D341Med (cell line): Measurements from ENCODE around the gene ZNF865.
A peak's percentile ranks its signal among the peaks of the same experiment; 100 is the strongest.

Source experiments
- DNase-seq: peaks from one replicate; pipeline ENCODE4 v3.0.0; 2012; ENCODE audit warnings: low spot score

The ZNF865 gene

DNA sequence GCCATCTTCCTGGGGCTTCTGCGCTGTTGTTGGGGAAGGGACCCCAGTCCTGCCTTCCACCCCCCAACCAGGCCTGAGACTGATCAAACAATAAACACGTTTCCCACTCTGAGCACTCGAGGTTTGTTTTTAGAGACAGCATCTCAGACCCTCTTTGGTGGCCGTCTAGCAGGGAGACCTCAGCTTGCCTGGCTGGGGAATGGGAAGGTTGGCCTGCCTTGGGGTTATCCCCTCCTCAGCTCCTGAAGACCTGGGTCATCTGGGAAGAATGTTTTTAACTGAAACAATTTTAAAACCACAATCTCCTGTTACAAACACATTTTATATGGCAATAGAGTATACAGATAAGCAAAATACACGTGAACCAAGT is 40.0 kb downstream of the ZNF865 start:
- DNase-seq = no peak

DNA sequence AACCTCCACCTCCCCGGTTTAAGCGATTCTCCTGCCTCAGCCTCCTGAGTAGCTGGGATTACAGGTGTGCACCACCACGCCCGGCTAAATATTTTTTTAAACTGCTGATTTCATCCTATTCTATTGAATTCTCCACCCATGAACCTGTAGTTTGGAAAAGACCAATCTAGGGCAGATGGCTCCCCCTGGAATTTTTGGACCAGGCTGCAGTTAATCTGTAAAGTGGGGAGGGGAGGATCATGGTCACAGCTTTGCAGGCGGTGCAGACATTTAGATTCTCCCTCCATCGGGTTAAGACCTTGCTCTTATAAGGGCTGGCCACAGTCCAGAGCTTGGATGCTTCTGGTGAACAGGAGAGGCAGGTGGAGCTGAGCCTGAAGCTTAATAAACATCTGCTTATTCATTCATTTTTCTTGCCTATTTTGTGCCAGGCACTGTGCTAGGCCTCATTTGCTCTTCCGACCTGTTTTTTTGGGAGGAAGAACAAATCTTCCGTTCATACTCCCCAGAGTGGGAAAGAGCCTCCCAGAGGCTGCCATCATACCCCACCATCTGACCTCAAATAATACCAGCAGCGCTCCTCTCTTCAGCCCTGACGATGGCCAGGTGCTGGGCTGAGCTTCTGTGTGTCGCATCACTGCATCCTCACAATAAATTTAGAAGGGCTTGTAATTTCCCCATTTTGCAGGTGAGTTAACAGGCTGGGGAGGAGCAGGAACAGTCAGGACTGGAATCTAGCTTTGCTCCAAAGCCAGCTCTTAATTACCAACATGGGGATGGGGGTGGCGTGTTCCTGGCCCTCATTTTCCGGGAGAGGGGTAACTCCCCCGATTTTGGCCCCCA is 41.7 kb downstream of the ZNF865 start:
- no peak for DNase-seq

DNA sequence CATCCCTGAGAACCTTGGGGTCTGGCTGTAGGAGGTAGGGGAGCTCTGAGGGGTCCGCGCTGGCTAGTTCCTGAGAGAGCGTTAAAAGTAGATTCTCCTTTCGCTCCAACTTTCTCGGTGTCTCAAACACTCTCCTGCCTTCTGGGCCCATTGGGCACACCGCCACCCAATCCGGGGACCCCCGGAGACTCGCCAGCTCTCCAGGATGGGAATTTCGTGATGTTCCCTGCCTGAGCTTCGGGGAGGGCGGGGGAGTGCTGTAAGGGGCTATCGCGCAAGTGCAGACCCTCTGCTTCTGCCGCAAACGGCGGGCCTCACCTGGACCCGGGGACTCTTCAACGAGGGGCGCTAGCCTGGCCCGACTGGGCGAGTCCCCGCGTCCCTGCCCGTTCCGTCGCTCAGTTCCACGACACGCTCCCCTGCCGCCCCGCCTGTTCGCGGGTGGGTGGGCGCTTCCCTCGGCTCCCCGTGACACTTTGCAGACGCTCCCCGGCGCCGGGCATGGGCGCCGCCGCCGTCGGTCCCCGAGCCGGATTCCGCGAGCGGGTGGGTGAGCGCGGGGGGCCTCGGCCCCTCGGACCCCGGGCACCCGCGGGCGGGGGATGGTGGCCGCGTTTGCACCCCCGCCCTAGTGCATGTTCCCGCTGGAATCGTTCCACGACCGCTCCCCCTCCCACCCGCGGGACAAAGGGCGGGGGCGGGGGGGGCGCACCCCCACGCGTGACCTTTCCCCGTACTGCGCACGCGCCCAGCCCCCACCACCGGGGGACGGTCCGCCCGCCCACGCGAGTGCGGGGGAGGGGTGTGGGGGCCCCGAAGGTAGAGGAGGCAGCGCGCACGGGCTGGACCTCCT is 42.5 kb downstream of the ZNF865 start, which contains the start of gene CCDC106:
CCDC106 (plus strand) TSS at position 481 of the 853 bp plus-strand sequence. CDS start 835 bp downstream, outside the sequence.
- peak; percentile 86 for DNase-seq

DNA sequence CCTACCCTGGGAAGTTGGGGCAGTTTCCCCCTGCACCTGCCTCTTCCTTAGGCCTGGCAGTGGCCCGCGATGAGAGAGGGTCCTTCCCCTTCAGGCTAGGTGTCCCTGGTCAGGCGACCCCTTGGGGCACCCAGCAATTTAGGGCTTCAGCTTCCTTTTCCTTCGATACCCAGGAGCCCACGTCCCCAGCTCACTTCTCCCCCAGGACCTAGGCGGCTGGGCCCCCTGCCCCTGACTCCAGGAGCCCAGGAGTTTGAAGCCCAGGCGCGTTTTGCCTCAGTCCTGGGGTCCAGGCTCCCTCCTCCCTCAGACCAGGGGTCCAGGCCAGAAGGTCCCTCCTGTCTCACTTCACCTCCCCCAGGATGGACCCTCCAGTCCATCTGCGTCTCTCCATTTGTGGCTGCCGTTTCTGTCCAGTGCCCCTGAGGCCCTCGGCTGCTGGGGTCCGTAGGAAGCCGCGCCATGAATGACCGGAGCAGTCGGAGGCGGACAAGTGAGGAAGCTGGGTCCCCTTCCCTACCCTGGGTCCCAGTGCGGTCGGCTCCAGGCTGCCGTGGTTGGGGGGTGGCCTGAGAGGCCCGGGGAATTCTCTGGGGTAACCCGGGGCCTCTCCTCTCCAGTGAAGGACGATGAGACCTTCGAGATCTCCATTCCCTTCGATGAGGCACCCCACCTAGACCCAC is 43.3 kb downstream of the ZNF865 start:
- no peak for DNase-seq

DNA sequence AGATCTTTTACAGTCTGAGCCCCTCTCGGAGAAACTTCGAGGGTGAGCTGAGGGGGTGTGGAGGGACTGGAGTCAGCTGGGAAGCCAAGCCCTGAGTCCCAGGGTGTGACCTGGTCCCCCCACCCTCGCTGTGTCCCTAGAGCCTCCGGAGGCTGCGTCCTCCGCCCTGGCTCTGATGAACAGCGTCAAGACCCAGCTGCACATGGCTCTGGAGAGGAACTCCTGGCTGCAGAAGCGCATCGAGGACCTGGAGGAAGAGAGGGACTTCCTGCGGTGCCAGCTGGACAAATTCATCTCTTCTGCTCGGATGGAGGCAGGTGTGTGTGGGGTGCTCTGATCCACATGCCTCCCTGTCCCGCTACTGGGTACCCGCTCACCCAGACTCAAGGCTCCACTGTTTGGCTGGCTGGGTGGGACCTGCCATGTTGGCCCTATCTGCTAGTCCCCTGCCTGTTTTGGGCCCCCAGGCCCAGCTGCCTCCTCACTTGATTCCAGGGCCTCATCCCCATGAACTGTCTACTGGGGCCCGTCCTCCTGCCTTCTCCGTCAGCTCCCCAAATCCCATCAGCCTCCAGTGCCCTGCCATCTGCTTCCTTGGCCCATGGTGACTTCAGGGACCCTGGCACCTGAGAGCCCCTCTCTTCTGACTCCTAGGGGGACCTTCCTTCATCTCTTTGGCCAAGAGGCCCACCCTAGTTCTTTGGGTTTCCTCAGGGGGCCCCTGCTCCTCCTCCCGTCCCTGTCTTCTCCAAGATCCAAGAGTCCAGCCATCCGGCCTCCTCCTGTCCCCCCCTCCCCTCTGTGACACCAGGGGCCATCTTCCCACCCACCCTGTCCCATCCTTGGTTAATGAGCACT is 44.0 kb downstream of the ZNF865 start:
- DNase-seq = no peak

DNA sequence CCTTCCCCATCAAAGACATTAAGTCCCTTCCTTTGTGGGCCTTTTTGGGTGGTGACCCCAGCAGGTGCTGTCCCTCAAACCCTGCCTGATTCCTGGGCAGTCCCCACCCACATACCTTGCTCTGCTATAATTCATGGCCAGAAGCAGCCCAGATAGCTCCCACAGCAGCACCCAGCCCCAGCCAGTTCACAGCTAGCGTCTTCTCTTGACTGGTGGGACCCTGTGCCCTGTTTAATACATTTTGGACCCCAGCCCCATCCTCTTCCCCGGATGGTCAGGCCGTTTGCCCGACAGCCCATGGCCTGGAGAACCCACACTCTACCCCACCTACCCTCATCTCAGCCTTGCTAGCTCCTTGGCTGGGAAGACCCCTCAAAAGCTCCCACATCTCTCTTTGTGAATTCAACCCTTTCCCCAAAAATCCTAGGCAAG is 44.7 kb downstream of the ZNF865 start:
- no peak for DNase-seq

DNA sequence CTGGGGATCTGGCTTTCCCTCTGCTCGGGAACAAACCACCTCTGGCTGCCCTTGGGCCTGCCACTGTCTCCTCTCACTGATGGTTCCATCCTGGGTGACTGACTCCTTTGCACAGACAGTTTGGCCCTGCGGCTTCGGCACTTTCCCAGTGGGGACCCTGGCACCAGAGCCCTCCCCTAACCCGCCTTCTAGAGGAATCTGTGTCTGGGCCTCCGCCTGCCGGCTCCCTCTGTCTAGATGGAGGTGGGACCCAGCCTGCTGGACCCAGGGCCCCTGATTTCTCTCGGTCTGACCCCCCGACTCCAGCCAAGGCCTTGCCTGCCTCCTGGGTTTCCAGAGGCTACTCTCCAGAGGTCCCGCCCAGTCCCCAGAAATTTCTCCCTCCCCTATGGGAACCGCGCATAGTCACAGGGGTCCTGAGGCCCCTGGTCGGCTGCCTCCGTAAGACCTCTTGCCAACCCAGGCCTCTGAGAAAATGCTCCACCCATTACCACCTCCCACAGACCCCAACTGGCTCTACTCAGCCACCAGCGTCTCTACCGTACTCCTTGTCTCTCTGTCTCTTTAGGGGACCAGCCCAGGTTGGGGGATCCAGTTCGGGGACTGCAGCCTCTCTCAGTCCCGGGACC is 45.3 kb downstream of the ZNF865 start:
- DNase-seq = no peak

DNA sequence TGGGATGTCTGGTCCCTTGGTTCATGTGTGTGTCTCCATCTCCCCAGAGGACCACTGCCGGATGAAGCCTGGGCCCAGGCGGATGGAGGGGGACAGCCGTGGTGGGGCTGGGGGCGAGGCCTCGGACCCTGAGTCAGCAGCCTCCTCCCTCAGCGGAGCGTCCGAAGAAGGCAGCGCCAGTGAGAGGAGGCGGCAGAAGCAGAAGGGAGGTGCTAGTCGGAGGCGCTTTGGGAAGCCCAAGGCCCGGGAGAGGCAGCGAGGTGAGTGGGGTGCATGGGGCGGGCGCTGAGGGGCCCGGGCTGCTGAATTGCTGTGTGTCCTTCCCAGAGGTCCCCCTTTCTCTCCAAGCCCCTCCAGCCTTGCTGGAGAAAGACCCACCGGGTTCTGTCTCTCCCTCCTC is 45.8 kb downstream of the ZNF865 start:
- DNase-seq = no peak

DNA sequence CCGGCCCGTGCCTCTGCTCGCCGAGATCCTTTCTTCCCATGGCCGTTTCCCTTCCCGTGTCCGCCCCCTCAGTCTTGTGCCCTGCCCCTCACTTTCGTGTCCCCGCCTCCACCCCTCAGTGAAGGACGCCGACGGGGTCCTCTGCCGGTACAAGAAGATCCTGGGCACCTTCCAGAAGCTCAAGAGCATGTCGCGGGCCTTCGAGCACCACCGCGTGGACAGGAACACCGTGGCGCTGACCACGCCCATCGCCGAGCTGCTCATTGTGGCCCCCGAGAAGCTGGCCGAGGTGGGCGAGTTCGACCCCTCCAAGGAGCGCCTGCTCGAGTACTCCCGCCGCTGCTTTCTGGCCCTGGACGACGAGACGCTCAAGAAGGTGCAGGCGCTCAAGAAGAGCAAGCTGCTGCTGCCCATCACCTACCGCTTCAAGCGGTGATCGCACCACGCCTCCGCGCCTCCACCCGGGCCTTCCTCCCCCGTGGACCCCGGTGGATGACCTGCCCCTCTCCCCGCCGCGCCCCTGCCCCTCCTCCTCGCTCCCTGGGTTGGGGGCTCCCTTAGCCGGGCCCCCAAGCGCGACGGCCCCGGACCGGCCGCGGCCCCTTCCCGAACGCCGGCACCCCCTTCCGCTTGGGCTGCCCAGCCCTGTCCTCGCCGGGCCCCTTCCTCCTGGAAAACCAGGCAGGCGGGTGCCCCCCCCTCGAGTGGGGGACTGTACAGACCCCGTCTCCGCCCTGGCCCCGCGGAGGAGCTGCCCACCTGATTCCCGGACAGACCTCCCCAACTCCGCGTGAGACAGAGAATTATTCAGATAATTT is 47.1 kb downstream of the ZNF865 start:
- no peak for DNase-seq

DNA sequence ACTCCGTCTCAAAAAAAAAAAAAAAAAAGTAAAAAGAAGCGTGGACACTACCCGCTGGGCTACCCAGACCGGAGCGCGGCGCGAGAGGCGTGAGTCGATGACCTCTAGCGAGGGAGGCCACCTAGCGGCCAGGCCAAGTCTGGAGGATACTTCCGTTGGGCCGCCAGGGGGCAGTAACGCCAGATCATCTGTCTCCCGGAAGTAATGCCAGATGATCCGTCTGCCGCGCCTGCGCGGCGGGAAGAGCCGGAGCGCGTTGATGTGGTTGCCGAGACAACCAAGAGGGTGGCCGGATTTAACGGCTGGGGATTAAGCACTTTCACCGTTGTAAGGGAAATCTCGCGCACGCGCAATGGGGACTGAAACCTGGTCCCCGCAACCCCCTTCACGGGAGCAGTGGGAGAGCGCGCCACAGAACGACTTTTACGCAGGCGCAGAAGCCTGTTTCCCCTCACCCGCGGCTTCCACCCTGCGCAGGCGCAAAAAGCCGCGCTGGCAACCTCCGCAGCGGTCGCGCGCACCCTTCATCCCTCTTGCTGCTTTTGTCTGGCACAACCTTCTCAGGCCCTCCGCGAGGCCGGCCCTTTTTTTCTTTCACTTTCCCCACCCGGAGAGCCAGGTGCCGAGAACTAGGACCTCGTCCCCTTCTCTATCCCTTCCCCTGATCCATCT is 48.3 kb downstream of the ZNF865 start:
- DNase-seq = peak; percentile 92

DNA sequence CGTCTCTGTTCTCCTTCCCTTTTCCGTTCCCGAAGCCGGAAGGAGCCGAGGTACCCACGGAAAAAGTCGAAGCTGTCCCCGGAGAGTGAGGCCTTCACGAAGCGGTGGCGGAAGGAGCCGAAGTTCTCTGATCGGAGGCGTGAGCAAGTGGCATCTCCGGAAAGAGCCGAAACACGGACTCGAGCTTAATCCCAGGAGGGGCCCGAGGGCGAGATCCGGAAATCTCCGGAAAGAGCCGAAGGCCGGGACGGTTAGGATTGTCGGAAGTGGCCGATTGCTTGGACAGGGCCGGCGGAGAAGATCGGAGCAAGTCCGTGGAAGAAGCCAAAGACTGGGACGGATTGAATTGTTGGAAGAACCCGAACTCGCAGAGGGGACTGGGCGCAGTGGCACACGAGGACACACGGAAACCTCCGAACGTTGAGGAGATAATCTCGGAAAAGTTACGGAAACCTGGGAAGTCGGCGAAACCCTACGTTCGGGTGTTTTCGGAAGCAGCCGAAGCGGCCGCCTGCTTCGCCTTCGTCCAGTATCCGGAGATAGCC is 48.9 kb downstream of the ZNF865 start:
- DNase-seq = peak; percentile 83

DNA sequence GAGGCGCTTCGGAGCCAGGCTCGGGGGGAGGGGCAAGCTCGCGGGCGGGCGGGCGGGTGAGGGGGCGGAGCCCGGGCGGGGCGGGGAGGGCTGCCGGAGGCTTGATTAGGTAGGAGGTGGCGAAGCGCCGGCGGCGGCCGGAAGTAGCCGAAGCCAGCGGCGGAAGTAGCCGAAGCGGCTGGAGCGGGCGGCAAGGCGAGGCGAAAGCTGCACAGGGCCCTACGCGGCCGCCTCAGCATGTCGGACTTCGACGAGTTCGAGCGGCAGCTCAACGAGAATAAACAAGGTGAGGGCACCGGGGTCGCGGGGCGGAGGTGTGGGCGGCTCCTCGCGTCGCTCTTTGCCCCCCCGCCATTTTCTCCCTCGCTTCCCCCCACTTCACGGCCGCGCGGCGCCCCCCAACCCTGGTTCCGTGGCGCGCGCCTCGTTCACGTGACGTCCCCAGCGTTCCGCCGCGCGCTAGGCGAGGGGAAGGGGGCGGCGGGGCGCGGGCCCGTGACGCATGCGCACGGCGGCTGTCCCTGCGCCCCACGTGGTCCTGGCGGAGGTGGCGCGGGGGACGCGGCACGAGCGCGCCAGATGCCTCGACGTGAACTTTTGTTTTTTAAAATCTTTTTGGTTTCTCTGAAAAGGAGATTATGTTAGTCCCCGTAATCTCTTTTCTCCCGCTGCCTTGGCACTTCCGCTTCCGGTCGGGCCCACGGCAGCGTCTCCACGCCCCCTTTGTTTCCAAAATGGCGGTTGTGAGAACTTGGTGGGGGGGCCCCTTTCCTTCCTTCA is 49.6 kb downstream of the ZNF865 start, which contains the start of gene U2AF2:
U2AF2 (plus strand) TSS at position 168 of the 780 bp plus-strand sequence; CDS start at position 238, 70 bp downstream.
- DNase-seq = peak; percentile 96

DNA sequence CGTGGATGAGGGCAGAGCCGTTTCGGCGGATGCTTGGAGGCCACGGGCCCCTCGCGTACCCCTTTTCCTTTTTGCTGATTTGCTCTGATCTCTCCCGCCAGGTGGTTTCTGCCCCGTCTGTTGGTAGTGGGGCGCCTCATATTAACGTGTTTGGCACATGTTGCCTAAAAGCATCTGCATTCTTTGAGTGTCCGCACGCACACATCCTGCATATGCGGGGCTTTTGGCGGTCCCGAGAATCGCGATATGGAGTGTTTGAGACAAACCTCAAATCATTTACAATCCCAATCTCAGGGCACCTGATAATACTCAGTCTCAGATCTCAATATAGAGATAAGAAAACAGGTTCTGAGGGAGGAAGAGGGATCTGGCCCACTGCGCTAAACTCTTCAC is 50.2 kb downstream of the ZNF865 start:
- no peak for DNase-seq

DNA sequence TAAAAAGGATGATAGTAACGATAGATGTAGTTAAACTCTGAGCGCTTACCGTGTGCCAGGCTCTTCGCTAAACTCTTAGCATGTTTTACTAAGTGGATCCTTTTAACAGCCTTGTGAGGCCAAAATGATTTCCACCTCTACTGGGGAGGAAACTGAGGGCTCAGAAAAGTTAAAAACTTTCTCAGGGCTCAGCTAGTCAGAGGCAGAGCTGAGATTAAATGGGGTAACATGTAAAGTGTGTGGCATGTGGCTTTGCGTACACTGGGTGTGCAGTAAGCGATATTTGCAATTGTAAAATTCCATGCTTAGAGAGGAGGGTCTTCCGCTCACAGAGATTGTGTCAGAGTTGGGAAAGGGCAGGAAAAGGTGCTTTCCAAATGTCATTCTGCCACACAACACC is 51.1 kb downstream of the ZNF865 start:
- no peak for DNase-seq

DNA sequence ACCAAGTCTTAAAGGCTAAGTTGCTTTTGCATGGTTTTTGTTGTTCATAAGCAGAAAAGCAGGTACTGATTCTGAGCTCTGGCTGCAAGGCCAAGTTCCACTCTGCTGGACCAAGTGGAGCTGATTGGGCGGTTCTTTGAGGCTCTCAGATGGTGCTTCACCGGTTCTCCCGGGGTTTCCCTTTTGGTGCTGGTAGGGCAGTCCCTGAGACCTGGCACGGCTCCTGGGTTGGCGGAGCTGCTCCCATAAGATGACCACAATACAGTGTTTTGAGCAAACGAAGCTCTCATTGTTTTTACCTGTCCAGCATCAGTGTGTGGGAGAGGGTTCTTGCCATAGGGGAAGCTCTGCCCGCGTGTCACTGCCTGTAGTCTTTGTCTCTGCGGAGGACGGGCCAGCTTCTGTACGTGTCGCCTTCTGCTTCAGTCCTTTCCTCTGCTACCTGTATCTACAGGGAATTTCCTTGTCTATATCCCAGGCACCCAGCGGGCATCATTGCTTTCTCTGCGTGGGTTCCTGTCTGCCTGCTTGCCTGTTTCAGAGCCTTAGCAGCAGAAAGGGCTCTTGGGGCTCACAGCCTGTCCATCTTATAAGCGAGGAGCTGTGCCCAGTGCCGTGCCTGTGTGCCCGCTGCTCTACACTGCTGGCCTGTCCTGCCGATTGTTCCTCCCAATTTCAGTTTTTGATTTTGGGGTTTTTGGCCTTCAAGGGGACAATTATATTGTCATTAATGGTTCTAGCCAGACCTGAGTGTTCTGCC is 51.7 kb downstream of the ZNF865 start:
- DNase-seq = no peak

DNA sequence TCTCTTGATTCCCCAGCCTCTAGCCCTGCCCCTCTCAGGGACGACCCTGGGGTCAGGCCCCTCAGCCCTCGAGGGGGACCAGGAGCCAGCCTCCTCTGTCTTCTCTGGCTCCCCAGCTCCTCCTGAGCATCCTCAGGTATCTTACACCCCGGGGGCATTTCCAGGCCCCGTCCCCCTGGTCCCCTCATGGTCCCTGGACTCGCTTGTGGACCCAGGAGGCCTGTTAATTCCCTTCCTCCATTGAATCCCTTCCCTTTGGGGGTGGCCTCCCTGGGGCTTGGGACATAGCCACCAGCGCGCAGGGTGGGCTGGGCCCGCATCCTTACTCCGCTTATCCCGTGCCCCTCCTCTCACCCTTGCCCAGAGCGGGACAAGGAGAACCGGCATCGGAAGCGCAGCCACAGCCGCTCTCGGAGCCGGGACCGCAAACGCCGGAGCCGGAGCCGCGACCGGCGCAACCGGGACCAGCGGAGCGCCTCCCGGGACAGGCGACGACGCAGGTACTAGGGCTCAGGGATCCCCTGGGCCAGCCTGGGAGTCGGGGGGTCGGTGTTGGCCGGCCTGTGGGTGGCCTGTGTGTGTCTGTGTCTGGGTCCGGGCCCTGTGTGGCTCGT is 53.5 kb downstream of the ZNF865 start:
- DNase-seq = no peak

DNA sequence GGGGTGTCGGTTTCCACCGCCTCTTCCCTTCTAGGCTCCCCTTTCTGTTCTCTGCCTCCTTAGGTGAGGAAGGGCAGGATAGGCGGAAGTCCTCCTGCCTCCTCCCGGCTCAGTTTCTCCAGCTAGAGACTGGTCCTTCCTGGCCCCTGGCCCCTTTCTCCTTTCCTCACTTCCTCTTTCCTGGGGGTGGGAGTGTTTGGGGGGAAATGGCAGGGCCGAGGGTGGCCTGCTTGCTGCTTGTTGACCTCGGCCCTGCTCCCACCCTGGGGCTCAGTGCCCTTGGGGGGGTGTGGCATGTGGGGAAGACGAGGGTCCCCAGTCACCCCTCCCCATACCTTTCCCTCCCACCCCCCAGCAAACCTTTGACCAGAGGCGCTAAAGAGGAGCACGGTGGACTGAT is 54.4 kb downstream of the ZNF865 start:
- no peak for DNase-seq
